Epithelial cell of proximal tubule (primary cell): Measurements from ENCODE around the gene TUT4. TPM values are rescaled to one million over a fixed set of nuclear protein-coding genes. Genes with fewer than 3 reads are reported as not detected.

Experiments used
- DNase-seq: peaks from one replicate; pipeline ENCODE4 v3.0.0-alpha.2; 2011; ENCODE audit warnings: low read depth
- H3K4me3 ChIP-seq: 2 replicates; pipeline ENCODE4 v1.5.1; 2011; ENCODE audit warnings: low read depth, mild to moderate bottlenecking, low read length
- total RNA-seq: library from RNA; depleted of rRNA; stranded (reverse); fragments of >200 nt; gene quantifications from 2 replicates; pipeline ENCODE4 v1.2.3, GENCODE V29; 2015
- TF ChIP-seq, protein P1 (sequence below): conservative IDR thresholded peaks from 2 replicates; pipeline ENCODE4 v1.5.1; 2012; ENCODE audit warnings: low read depth, mild to moderate bottlenecking, low read length

Gene TUT4, protein sequence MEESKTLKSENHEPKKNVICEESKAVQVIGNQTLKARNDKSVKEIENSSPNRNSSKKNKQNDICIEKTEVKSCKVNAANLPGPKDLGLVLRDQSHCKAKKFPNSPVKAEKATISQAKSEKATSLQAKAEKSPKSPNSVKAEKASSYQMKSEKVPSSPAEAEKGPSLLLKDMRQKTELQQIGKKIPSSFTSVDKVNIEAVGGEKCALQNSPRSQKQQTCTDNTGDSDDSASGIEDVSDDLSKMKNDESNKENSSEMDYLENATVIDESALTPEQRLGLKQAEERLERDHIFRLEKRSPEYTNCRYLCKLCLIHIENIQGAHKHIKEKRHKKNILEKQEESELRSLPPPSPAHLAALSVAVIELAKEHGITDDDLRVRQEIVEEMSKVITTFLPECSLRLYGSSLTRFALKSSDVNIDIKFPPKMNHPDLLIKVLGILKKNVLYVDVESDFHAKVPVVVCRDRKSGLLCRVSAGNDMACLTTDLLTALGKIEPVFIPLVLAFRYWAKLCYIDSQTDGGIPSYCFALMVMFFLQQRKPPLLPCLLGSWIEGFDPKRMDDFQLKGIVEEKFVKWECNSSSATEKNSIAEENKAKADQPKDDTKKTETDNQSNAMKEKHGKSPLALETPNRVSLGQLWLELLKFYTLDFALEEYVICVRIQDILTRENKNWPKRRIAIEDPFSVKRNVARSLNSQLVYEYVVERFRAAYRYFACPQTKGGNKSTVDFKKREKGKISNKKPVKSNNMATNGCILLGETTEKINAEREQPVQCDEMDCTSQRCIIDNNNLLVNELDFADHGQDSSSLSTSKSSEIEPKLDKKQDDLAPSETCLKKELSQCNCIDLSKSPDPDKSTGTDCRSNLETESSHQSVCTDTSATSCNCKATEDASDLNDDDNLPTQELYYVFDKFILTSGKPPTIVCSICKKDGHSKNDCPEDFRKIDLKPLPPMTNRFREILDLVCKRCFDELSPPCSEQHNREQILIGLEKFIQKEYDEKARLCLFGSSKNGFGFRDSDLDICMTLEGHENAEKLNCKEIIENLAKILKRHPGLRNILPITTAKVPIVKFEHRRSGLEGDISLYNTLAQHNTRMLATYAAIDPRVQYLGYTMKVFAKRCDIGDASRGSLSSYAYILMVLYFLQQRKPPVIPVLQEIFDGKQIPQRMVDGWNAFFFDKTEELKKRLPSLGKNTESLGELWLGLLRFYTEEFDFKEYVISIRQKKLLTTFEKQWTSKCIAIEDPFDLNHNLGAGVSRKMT (N-terminal part only)
- 17.5 and 18.7 TPM in 2 replicates for total RNA-seq

DNA sequence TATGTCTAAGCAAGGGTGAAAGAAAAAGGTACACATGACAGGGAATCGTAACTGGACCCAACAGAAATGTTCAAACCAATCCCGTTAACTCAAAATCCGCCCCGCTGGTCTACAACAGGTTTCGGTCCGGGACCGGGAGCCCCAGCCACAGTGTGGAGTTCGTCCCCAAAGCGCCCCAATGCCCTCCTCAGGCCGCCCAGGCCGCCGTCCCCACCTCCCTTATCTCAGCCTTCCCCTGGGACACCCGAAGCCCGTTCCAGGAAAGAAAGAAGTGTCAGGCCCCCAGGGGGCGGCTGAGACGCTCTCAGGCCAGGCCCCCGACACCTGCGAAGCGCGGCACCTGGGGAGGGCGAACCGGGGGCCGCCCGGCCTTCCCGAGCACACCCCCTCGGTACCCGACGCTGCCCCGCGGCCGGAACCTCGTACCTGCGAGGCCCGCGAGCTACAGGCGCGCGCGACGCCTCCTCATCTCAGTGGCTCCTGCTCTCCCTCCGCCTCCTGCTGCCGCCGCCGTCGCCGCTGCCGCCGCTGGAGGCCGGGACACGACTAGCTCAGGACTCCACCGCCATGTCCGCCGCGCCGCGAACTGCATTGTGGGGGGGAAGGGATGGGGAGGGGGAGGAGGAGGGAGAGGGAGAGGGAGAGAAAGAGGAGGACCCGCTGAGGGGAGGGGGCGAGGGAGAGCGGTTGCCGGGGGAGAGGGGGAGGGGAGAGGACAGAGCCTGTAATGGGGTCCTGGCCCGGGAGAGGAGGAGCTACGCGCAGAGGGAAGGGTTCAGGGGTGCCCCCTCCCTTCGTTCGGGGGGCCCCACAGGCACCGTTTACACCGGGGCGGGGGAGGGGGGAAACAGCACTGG lies at the start of gene TUT4:
Gene TUT4, minus strand, starts transcription at position 588 of the 857 bp plus-strand sequence. CDS start 26,812 bp downstream, outside the sequence.
- peak within 1 kb of the TSS; percentile 92 for H3K4me3 ChIP-seq
- TF ChIP-seq, protein P1, sequence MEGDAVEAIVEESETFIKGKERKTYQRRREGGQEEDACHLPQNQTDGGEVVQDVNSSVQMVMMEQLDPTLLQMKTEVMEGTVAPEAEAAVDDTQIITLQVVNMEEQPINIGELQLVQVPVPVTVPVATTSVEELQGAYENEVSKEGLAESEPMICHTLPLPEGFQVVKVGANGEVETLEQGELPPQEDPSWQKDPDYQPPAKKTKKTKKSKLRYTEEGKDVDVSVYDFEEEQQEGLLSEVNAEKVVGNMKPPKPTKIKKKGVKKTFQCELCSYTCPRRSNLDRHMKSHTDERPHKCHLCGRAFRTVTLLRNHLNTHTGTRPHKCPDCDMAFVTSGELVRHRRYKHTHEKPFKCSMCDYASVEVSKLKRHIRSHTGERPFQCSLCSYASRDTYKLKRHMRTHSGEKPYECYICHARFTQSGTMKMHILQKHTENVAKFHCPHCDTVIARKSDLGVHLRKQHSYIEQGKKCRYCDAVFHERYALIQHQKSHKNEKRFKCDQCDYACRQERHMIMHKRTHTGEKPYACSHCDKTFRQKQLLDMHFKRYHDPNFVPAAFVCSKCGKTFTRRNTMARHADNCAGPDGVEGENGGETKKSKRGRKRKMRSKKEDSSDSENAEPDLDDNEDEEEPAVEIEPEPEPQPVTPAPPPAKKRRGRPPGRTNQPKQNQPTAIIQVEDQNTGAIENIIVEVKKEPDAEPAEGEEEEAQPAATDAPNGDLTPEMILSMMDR, result peak; percentile 20
- DNase-seq, result no peak

DNA sequence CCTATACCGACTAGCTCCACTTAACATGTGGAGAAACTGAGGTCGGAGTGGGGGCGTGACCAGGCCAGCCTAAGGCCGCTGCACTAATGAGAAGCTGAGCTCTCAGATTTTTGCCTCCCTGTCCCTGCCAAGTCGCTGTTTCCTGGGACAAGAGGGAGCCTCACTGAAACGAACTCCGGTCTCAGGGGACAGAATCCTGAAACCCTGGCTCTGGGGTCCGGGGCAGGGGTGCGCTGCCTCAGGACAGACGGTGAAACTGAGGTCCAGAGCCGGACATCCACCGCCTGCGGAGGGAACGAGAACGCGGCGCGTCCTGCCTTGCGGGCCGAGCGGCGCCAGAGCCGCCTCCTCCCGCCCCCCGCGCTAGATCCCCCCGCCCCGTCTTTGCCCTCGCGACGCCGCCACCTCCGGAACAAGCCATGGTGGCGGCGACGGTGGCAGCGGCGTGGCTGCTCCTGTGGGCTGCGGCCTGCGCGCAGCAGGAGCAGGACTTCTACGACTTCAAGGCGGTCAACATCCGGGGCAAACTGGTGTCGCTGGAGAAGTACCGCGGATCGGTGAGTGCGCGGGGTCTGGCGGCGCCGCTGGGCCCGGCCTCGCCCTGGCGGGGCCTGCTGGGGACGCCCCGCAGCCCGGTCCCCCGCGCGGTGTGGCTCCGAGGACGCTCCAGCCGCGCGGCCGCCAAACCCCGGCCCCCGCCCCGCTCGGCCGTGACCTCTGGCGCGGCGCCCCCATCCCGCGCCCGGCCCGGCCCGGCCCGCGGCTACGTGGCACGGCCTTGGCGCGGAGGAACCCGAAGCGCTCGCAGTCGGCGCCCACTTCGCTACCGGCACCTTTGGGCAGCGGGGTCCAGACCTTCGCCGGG lies 49.3 kb upstream of the TUT4 start, which contains the start of gene GPX7:
Gene GPX7, plus strand, starts transcription at position 381 of the 865 bp plus-strand sequence. Its CDS starts 39 bp downstream, at position 420.
- DNase-seq, result no peak
- peak within 1 kb of the TSS; percentile 51 for H3K4me3 ChIP-seq

DNA sequence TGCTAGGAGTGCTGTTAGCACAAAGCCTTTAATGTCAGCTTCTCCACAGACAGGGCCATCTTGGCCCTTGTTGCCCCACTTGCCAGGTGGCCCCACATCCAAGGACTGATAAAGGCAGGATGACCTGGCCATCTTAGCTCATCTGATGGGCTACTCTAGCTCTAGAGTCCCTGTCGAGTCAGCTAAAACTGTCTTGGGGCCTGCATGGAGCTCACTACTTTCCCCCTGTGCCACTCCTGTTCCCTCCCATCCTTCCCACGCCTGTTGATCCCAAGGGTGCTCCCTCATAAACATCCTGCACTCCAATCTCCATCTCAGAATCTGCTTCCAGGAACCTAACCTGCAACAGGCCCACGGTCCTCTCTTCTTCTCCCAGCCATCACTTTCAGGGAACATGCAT lies 48.6 kb upstream of the TUT4 start:
- no peak overlapping the region for H3K4me3 ChIP-seq
- TF ChIP-seq, protein P1, result no peak
- DNase-seq, result no peak

More for the DNA sequence above, 49.3 kb upstream of the TUT4 start, which contains the start of gene GPX7:
- TF ChIP-seq, protein P1, result no peak

DNA sequence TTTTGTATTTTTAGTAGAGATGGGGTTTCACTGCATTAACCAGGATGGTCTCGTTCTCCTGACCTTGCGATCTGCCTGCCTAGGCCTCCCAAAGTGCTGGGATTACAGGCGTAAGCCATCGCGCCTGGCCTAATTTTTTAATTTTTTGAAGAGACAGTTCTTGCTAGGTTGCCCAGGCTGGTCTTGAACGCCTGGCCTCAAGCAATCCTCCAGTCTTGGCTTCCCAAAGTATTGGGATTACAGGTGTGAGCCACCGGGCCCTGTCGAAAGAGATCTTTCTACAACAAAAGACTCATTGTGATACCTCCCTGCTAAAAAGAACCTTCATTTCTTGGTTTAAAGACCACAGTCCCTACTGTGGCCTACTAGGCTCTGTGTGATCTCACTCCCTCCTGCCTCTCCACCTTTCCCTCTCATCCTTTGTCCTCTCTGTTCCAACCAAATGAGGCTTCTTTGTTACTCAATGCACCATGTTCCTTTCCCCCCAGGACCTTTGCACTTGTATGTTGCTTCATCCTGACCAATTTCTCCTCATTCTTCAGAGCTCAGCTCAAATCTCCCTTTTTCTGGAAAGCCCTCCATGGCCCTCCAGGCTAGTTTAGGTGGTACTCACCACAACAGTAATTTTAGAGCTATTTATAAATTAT lies 47.8 kb upstream of the TUT4 start:
- no peak for DNase-seq
- TF ChIP-seq, protein P1, result no peak
- no peak overlapping the region for H3K4me3 ChIP-seq

DNA sequence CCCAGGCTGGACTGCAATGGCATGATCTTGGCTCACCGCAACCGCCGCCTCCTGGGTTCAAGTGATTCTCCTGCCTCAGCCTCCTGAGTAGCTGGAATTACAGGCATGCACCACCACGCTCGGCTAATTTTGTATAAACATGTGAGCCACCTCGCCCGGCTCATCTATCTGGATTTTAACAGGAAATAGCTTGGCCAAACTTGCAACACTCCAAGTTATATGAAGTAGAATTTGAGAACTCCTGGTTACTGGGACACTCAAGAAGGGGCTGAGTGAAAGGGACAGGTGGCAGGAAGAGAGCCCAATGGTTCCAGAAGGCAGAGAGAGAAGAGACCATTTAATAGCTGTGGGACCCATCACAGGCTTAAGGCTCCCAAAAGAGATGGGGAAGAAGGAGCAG lies 46.3 kb upstream of the TUT4 start:
- no peak overlapping the region for H3K4me3 ChIP-seq
- TF ChIP-seq, protein P1, result no peak
- DNase-seq, result peak; percentile 44
